CD4-positive, alpha-beta memory T cell (primary cell): Measurements from ENCODE around the gene PNMA1. TPM values are rescaled to one million over a fixed set of nuclear protein-coding genes. Genes with fewer than 3 reads are reported as not detected.

Experiments used
- CTCF ChIA-PET: fragments of 350-600 bp; sonication (Branson Sonifier 250); formaldehyde crosslinking; loops from one replicate; lab custom pipeline; 2021; ENCODE audit warnings: inconsistent platforms; ENCODE audit not compliant: partially characterized antibody; lab: Charles Lee
- POLR2A ChIA-PET: fragments of 350-600 bp; sonication (Branson Sonifier 250); formaldehyde crosslinking; loops from one replicate; lab custom pipeline; 2021; ENCODE audit not compliant: partially characterized antibody; lab: Charles Lee
- DNase-seq, 5 donors: peaks; one replicate each; pipeline versions ENCODE4 v3.0.0 to v3.0.0-alpha.2; 2020 to 2022; ENCODE audit warnings: mixed read lengths in 1 of 5
- H3K27ac ChIP-seq: one replicate; pipeline ENCODE4 v1.7.0; 2013; ENCODE audit warnings: low read depth, low read length
- H3K27me3 ChIP-seq: 2 replicates; pipeline ENCODE4 v1.7.0; 2013; ENCODE audit warnings: mild to moderate bottlenecking, low read length, moderate library complexity; ENCODE audit not compliant: insufficient read depth
- H3K36me3 ChIP-seq: 2 replicates; pipeline ENCODE4 v1.7.0; 2013; ENCODE audit warnings: mild to moderate bottlenecking, low read length, moderate library complexity; ENCODE audit not compliant: insufficient read depth
- H3K4me1 ChIP-seq: 2 replicates; pipeline ENCODE4 v1.7.0; 2013; ENCODE audit warnings: mild to moderate bottlenecking, low read length, moderate library complexity; ENCODE audit not compliant: insufficient read depth
- H3K4me3 ChIP-seq, 2 donors: one replicate each; pipeline ENCODE4 v1.7.0; 2013; ENCODE audit warnings: low read length in 2 of 2, mild to moderate bottlenecking in 1 of 2
- H3K9me3 ChIP-seq, 2 donors: one replicate each; pipeline ENCODE4 v1.7.0; 2013; ENCODE audit warnings: low read length in 2 of 2, control low read depth in 1 of 2; ENCODE audit not compliant: control insufficient read depth in 1 of 2
- H3K27ac Mint-ChIP-seq, 7 donors: one replicate each; pipeline ENCODE4 v1.8.0; 2020 to 2021; ENCODE audit warnings: mixed read lengths in 7 of 7, mild to moderate bottlenecking in 6 of 7, inconsistent platforms in 3 of 7, moderate library complexity in 3 of 7
- H3K27me3 Mint-ChIP-seq, 2 donors: one replicate each; pipeline ENCODE4 v1.8.0; 2020 to 2021; ENCODE audit warnings: mixed read lengths in 2 of 2
- H3K36me3 Mint-ChIP-seq, 2 donors: one replicate each; pipeline ENCODE4 v1.8.0; 2020 to 2021; ENCODE audit warnings: mixed read lengths in 2 of 2, inconsistent platforms in 1 of 2, mild to moderate bottlenecking in 1 of 2
- H3K4me1 Mint-ChIP-seq, 4 donors: one replicate each; pipeline ENCODE4 v1.8.0; 2020 to 2021; ENCODE audit warnings: mixed read lengths in 4 of 4, mild to moderate bottlenecking in 1 of 4
- H3K4me3 Mint-ChIP-seq, 8 donors: one replicate each; pipeline ENCODE4 v1.8.0; 2020 to 2021; ENCODE audit warnings: mixed read lengths in 8 of 8, mild to moderate bottlenecking in 7 of 8, moderate library complexity in 6 of 8, inconsistent platforms in 3 of 8
- H3K9me3 Mint-ChIP-seq, 8 donors: one replicate each; pipeline ENCODE4 v1.8.0; 2020 to 2021; ENCODE audit warnings: mixed read lengths in 8 of 8, mild to moderate bottlenecking in 5 of 8, inconsistent platforms in 3 of 8, moderate library complexity in 1 of 8
- intact Hi-C: fragments of 100-400 bp; cut with micrococcal nuclease; formaldehyde crosslinking; loops from one replicate; pipeline ENCODE4 v1.15.1; 2023
- polyA plus RNA-seq, 2 donors: library from polyadenylated mRNA; unstranded; fragments of 300-500 nt; fragmentation: Illumina TruSeq; gene quantifications; one replicate each; pipeline ENCODE4 v1.2.3, GENCODE V29; 2021
- total RNA-seq, 2 experiments: library from RNA; stranded (reverse); gene quantifications; one replicate each; pipeline ENCODE4 v1.2.3, GENCODE V29; 2021

The PNMA1 gene
- total and polyA plus RNA-seq, 4 experiments from 2014 or later = 47.8 to 59.3 (median 54.8) TPM

DNA sequence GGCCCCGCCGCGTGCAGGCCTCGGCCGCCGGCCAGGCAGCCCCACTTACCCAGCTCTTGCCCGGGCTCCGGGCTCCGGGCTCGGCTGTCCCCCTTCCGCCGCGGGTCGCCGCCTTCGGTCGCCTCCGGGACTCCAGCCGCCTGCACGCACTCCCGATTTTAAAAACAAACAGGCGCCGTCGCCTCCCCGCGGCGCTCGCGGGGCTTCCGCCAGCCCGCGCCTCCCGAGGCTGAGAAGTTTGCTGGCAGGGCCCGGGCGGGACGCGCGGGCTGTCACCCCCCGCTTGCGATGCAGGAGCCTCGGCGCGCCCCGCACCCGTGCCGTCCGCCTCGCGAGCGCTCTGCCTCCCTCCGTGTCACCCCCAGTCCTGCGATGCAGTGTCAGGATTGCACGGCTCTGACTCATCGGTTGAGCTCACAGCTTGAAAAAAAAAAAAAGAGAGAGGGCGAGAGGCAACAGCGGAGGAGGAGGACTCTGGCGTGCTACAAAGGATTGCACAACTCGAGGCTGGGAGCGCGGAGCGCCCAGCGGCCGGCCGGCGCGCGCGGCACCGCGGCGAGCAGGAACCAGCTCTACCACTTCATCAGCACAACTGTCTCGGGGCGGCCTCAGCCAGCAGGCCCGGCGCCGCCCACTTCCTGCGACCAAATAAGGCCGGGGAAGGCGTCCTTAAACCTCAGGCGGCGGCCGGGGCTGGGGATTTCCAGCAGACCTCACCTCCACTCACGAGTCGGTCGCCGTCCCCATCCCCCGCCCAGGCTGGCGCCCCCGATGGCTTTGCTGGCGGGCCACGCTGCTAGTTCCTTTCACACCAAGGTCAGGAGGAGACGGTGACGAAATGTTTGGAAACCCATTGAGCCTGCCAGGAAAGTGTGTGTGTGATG is 45.8 kb upstream of the PNMA1 start:
- Histone ChIP-seq H3K27me3 (no peaks in the 10 kb centered on the region), H3K27ac (peak overlapping the region; percentile 98), H3K4me1 (peaks cover 73% of the 10 kb centered on the region), H3K9me3 (no peaks in the 10 kb centered on the region), H3K36me3 (no peaks in the 10 kb centered on the region), H3K4me3 (peak overlapping the region; percentile 2 to 73)
- DNase-seq = peak; percentile 95 to 98 (median 96)
- Mint-ChIP-seq H3K4me3 (peak overlapping the region; percentile 88 to 97 (median 92)), H3K36me3 (peaks cover 0 to 18% of the 10 kb centered on the region in 2 donors), H3K27ac (peak overlapping the region; percentile 96 to 100 (median 99)), H3K4me1 (peaks cover 66 to 90% (median 75%) of the 10 kb centered on the region in 4 donors), H3K27me3 (no peaks in the 10 kb centered on the region), H3K9me3 (no peaks in the 10 kb centered on the region)
- POLR2A ChIA-PET = interaction anchor here (0.6 to 15.6 kb wide), 25 partner anchors 8 to 733 kb away, joined by 3 to 465 read pairs (median 10); partner anchors contain the start of genes ACOT4, ACOT6, BBOF1 and COQ6
- intact Hi-C loops = loop anchor here (1.0 to 5.0 kb wide), 4 partner anchors 11 to 192 kb away; partner anchors contain the start of genes COQ6, FAM161B and PNMA1
- CTCF ChIA-PET = interaction anchor here (0.5 to 10.2 kb wide), 16 partner anchors 10 to 92 kb away, joined by 3 to 175 read pairs (median 4); partner anchors contain the start of gene PTGR2

DNA sequence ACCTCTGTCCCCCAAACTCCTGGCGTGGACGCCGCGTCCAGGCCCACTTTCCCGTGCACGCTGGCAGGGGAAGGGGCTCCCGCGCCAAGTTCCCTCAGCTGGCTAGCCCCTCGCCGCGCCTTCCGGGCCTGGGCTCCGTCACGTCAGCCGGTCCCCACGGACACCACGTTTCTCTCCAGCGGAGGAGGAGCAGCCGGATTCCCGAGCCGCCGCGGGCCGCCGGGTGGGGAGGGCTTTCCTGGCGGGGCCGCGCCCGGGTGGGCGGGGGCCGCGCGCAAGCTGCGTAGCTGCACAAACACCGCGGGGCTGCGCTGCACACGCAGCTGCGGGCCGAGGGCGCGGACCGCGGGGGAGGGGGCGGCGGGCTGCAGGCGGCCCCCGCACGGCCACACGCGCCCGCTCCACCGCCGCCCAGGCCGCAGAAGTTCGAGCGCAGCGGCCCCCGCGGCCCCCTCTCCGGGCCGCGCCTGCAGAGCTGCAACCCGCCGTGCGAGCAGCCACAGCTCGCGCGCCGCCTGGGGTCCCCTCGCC is 45.1 kb upstream of the PNMA1 start:
- H3K4me3 ChIP-seq = peak overlapping the region in 1 of 2 donors; percentile 73
- Mint-ChIP-seq H3K36me3 (peaks cover 0 to 18% of the 10 kb centered on the region in 2 donors), H3K9me3 (no peaks in the 10 kb centered on the region), H3K27ac (peak overlapping the region; percentile 42 to 98 (median 68)), H3K4me1 (peaks cover 64 to 91% (median 74%) of the 10 kb centered on the region in 4 donors), H3K4me3 (peak overlapping the region; percentile 76 to 94 (median 89)), H3K27me3 (no peaks in the 10 kb centered on the region)
- H3K4me1 ChIP-seq = peaks cover 78% of the 10 kb centered on the region
- H3K27me3 ChIP-seq = no peaks in the 10 kb centered on the region
- peak; percentile 54 to 66 (median 61) for DNase-seq
- H3K9me3 ChIP-seq = no peaks in the 10 kb centered on the region
- H3K27ac ChIP-seq = peak overlapping the region; percentile 98
- ChIA-PET CTCF (interaction anchor here (0.5 to 10.2 kb wide), 21 partner anchors 8 to 131 kb away, joined by 3 to 175 read pairs (median 6); no protein-coding TSS in a partner anchor), POLR2A (interaction anchor here (0.6 to 15.6 kb wide), 23 partner anchors 9 to 734 kb away, joined by 3 to 465 read pairs (median 11); partner anchors contain the start of genes ACOT2, ACOT6, BBOF1 and COQ6)
- no peaks in the 10 kb centered on the region for H3K36me3 ChIP-seq
- intact Hi-C loops = no loop called here

DNA sequence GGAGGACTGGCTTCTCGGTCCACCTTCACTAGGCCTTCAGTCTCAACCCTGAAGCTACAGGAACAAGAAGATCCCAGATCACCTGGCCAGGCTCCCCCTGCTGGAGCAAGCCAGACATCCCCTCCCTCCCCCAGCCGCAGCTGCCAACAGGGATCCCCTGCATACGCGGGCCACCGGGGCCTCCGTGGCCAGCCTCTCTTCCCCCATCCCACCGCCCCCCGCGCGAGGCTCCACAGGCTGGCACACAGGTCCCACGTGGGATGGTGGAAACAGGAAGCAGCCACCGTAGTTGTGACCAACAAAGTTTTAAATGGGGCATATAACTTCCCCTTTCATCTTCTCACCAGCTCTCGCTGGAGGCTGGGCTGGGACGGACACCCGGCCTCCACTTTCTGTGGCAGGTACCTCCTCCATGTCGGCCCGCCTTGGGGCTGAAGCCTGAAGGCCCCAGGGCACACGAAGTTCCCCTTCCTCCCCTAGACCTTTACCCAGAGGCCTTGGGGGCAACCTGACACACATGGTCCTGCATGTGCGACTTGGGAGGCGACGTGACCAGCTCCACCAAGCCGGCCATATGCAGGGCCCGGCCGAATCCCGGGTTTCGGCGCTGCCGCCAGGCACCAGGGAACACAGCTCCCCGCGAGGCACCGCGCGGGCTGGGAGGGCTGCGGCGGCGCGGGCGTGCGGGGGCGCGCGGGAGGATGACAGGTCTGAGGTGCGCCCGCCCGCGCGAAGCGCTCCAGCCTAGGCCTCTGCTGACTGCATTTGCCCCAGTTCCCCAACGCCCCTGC is 44.4 kb upstream of the PNMA1 start:
- Histone ChIP-seq H3K4me3 (peak overlapping the region; percentile 15 to 73), H3K4me1 (peaks cover 83% of the 10 kb centered on the region), H3K36me3 (no peaks in the 10 kb centered on the region), H3K27ac (peak overlapping the region; percentile 98), H3K27me3 (no peaks in the 10 kb centered on the region), H3K9me3 (no peaks in the 10 kb centered on the region)
- ChIA-PET POLR2A (interaction anchor here (0.8 to 15.6 kb wide), 24 partner anchors 9 to 300 kb away, joined by 3 to 465 read pairs (median 10); partner anchors contain the start of genes ACOT2, ACOT6, BBOF1 and COQ6), CTCF (interaction anchor here (0.5 to 10.2 kb wide), 15 partner anchors 9 to 131 kb away, joined by 3 to 175 read pairs (median 7); no protein-coding TSS in a partner anchor)
- Mint-ChIP-seq H3K9me3 (no peaks in the 10 kb centered on the region), H3K27ac (peak overlapping the region; percentile 92 to 98 (median 95)), H3K4me1 (peaks cover 66 to 91% (median 76%) of the 10 kb centered on the region in 4 donors), H3K4me3 (peak overlapping the region; percentile 82 to 94 (median 89)), H3K36me3 (peaks cover 0 to 18% of the 10 kb centered on the region in 2 donors), H3K27me3 (no peaks in the 10 kb centered on the region)
- DNase-seq = peak; percentile 71 to 90 (median 72)
- intact Hi-C loops = loop anchor here (1.0 kb wide), 2 partner anchors 30 to 67 kb away; no protein-coding TSS in a partner anchor

DNA sequence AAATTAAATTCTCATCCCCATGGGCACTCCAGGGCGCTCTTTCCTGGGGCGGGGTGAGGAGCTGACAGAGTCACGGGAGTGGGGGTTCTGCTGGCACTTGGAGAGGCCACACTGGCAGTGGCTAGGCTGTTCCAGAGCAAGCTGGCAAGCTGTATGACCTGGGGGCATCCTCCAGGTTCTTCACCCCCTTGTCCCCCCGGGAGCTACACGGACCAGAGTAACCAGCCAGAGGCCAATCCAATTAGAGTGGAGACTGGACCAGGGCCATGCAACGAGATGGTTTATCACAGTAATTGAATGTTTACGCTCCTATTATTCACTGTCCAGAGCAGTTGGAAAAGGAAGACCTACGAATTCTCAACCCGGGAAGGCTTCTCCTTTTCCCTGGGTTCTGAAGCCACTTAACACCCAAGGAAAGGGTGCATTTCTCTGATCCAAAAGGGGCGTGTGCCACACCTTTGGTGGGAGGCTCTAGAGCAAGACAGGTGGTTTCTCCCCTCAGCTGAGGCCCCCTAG is 43.8 kb upstream of the PNMA1 start:
- Mint-ChIP-seq H3K27me3 (no peaks in the 10 kb centered on the region), H3K27ac (peak overlapping the region; percentile 92 to 98 (median 95)), H3K4me1 (peaks cover 66 to 91% (median 77%) of the 10 kb centered on the region in 4 donors), H3K4me3 (peak overlapping the region; percentile 82 to 94 (median 89)), H3K36me3 (peaks cover 0 to 21% of the 10 kb centered on the region in 2 donors), H3K9me3 (no peaks in the 10 kb centered on the region)
- H3K9me3 ChIP-seq = no peaks in the 10 kb centered on the region
- CTCF ChIA-PET = interaction anchor here (1.0 to 10.2 kb wide), 14 partner anchors 8 to 79 kb away, joined by 3 to 175 read pairs (median 8); no protein-coding TSS in a partner anchor
- no peaks in the 10 kb centered on the region for H3K36me3 ChIP-seq
- intact Hi-C loops = loop anchor here (1.0 kb wide), 2 partner anchors 30 to 67 kb away; no protein-coding TSS in a partner anchor
- H3K4me1 ChIP-seq = peaks cover 83% of the 10 kb centered on the region
- POLR2A ChIA-PET = interaction anchor here (0.8 to 15.6 kb wide), 15 partner anchors 8 to 129 kb away, joined by 3 to 465 read pairs (median 18); partner anchors contain the start of genes PNMA1, PTGR2 and ZNF410
- H3K27me3 ChIP-seq = no peaks in the 10 kb centered on the region
- peak overlapping the region; percentile 15 to 73 for H3K4me3 ChIP-seq
- peak overlapping the region; percentile 98 for H3K27ac ChIP-seq
- no peak for DNase-seq

DNA sequence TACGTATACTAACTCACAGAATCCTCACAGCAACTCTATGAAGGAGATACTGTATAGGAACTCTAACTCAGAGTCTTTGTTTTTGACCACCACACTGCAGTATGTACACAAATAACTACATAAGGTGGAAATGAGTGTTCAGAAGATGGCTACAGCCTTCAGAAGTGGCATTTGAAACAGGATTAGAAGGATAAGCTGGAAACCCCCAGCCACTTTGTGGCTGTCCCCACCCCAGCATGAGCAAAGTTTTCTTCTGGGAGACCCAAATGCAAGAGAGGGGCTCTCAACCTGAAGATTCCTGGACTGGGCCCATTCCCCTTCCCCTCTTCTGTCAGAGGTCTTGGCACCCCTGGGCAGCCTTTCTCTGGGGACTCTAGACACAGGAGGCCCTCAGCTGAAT is 43.2 kb upstream of the PNMA1 start:
- Histone ChIP-seq H3K4me1 (peaks cover 83% of the 10 kb centered on the region), H3K9me3 (no peaks in the 10 kb centered on the region), H3K36me3 (no peaks in the 10 kb centered on the region), H3K4me3 (peak overlapping the region in 1 of 2 donors; percentile 73), H3K27me3 (no peaks in the 10 kb centered on the region), H3K27ac (peak overlapping the region; percentile 98)
- CTCF ChIA-PET = interaction anchor here (1.0 to 10.2 kb wide), 11 partner anchors 8 to 79 kb away, joined by 3 to 175 read pairs (median 8); no protein-coding TSS in a partner anchor
- no peaks in the 10 kb centered on the region for H3K27me3 Mint-ChIP-seq
- POLR2A ChIA-PET = interaction anchor here (1.7 to 15.6 kb wide), 8 partner anchors 11 to 129 kb away, joined by 7 to 465 read pairs (median 24); partner anchors contain the start of genes PTGR2 and ZNF410
- H3K27ac Mint-ChIP-seq = peak overlapping the region; percentile 92 to 98 (median 95)
- intact Hi-C loops = no loop called here
- peaks cover 0 to 21% of the 10 kb centered on the region in 2 donors for H3K36me3 Mint-ChIP-seq
- peak overlapping the region; percentile 82 to 94 (median 89) for H3K4me3 Mint-ChIP-seq
- peaks cover 64 to 91% (median 77%) of the 10 kb centered on the region in 4 donors for H3K4me1 Mint-ChIP-seq
- DNase-seq = peak in 1 of 5 donors; percentile 60
- H3K9me3 Mint-ChIP-seq = no peaks in the 10 kb centered on the region
